GM19193 (cell line): ENCODE data around the gene DMPK.

ENCODE experiments used
- POLR2A ChIP-seq: IDR thresholded peaks from 4 replicates; pipeline ENCODE4 v1.6.1; 2011; ENCODE audit not compliant: insufficient read depth, insufficient read length; ENCODE audit errors: extremely low read depth

The DMPK gene

DNA sequence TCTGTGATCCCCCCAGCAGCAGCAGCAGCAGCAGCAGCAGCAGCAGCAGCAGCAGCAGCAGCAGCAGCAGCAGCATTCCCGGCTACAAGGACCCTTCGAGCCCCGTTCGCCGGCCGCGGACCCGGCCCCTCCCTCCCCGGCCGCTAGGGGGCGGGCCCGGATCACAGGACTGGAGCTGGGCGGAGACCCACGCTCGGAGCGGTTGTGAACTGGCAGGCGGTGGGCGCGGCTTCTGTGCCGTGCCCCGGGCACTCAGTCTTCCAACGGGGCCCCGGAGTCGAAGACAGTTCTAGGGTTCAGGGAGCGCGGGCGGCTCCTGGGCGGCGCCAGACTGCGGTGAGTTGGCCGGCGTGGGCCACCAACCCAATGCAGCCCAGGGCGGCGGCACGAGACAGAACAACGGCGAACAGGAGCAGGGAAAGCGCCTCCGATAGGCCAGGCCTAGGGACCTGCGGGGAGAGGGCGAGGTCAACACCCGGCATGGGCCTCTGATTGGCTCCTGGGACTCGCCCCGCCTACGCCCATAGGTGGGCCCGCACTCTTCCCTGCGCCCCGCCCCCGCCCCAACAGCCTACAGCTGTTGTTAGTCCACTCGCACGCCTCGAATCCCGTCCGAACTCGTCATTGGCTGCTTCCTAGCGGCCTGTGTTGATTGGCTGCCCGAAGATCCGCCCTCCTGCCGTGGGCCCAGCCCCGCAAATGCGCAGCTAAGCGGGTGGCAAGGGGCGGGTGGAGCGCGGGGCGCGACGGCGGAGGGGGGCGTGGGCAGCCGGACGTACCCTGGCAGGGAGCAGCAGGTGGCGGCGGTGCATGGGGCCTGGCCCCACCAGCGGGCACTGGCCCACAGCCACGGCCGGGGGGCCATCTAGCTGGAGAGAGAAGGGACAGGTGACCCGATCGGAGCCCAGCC lies 11.8 kb downstream of the DMPK start:
- TF ChIP-seq POLR2A = peak; percentile 30

DNA sequence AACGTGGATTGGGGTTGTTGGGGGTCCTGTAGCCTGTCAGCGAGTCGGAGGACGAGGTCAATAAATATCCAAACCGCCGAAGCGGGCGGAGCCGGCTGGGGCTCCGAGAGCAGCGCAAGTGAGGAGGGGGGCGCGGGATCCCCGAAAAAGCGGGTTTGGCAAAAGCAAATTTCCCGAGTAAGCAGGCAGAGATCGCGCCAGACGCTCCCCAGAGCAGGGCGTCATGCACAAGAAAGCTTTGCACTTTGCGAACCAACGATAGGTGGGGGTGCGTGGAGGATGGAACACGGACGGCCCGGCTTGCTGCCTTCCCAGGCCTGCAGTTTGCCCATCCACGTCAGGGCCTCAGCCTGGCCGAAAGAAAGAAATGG lies 12.5 kb downstream of the DMPK start:
- TF ChIP-seq POLR2A = no peak

DNA sequence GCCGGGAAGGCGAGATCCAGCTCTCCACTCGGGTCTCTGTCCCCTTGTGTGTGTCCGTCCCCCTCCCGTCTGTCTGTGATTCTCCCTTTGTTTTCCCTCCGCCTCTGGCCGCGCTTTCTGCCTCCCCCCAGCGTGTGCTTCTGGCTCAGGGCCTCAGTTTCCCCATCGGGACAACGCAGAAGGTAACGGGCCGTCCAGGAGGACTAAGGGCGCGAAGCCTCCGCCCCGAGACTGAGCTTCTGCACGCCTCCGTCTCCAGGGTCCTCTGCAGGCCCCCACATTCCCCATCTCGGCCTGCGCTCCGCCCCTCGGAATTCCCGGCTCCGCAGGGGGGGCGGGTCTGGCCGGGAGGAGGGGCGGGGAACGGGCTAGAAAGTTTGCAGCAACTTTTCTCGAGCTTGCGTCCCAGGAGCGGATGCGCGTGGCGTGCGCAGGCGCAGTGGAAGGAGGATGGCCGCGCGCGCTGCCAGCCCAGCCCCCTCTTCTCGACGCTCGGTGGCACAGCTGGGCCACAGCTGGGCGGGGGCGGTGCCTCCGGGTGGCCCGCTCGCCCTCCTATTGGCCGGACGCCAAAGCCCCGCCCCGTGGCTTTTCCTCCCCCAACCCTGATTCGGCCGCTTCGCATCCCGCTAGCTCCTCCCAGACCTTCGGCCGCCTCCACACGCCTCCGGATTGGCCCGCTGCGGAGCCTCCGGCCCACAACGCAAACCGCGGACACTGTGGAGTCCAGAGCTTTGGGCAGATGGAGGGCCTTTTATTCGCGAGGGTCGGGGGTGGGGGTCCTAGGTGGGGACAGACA lies 13.1 kb downstream of the DMPK start, which contains the start of gene SIX5:
Gene SIX5 (minus strand): TSS at position 269 of the 799 bp plus-strand sequence. CDS start 408 bp downstream, outside the sequence.
- peak; percentile 63 for TF ChIP-seq POLR2A

DNA sequence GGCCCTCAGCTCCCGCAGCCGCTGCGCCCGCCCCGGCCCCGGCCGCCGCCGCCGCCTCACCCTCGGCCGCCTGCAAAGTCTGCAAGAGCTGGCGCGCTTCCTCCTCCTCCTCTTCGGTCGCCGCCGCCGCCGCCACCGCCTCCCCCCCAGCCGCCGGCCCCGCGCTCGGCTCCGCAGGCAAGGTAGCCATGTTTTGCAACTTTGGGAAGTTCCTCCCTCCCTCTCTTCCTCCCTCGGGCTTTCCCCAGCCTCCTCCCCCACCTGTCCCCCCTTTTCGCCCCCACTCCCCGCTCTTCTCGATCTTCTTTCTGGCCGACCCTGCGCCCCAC lies 13.7 kb downstream of the DMPK start:
- TF ChIP-seq POLR2A = no peak

DNA sequence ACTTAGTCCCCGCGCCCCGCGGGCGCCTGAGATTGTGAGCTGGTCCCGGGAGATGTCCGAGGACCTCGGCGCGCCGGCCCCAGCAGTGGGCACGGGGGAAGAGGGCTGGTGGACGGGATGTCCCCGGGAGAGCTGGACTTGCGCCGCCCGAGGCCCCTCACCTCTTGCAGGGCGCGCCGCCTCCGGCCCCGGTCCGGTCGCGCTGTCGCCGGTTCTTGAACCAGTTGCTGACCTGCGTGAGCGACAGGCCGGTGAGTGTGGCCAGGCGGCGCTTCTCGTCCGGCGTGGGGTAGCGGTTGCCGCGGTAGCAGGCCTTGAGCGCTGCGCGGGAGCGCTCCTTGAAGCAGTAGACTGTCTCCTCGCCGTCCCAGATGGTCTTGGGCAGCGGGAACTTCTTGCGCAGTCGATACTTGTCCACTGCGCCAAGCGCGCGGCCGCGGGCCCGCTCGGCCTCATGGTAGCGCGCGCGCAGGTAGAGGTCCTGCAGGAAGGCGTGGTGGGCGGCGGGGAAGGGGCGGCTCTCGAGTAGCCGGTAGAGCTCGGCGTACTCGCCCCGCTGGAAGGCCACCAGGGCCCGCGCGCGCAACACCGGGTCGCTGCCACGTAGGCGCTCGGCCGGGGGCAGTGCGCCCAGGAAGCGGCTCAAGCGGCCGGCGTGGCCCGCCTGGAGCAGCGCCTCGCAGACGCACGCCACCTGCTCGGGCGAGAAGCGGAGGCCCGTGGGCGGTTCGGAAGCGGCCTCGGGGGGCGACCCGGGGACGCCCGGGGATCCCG lies 14.2 kb downstream of the DMPK start:
- peak; percentile 18 for TF ChIP-seq POLR2A

DNA sequence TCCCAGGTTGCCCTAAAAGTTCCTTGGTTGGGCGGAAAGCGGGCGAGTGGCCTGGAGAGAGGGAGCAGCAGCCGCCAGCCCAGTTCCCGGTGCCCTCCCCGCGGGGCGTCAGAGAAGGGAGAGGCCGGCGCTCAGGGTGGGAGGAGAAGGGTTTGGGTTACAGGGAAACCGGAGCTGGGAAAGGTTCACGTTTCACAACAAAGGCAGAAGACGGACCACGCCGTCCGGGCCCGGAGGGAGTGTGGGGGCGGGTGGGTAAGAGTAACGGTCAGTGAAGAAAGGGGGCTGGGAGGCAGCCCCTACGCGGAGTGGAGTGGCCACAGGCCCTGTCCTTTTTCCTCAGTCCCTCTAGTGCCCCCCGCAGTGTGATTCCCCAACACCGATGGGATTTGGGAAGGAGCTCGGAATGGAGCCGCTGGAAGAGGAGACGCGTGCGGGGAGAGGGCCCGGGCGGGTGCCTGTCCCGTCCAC lies 14.8 kb downstream of the DMPK start:
- no peak for TF ChIP-seq POLR2A

DNA sequence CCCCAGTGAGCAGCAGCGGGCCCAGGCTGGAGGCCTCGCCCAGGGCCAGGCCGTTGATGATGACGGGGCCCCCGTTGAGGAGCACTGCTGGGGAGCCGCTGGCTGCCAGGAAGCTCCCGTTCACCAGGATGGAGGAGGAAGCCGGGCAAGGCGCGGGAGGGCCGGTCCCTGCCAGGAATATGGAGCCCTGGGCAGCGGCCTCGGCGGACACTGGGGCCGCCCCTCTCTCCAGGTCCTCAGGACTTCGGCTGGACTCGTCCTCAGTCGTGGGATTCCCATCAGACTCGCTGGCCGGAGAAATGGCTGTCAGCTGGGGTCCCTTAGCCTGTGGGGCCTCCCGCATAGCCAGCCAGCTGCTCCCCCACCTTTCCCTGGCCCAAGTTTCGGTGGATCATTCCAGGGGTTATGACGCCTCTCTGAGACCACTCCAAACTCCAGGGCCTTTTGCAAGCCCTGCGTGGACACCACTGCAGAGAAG lies 15.4 kb downstream of the DMPK start:
- TF ChIP-seq POLR2A = no peak

GRCh38 chr19:45766296-45766868 lies 15.9 kb downstream of the DMPK start:
- TF ChIP-seq POLR2A = no peak

- no peak for TF ChIP-seq POLR2A
These were observed 16.5 kb downstream of the DMPK start for GRCh38 chr19:45765702-45766295.

DNA sequence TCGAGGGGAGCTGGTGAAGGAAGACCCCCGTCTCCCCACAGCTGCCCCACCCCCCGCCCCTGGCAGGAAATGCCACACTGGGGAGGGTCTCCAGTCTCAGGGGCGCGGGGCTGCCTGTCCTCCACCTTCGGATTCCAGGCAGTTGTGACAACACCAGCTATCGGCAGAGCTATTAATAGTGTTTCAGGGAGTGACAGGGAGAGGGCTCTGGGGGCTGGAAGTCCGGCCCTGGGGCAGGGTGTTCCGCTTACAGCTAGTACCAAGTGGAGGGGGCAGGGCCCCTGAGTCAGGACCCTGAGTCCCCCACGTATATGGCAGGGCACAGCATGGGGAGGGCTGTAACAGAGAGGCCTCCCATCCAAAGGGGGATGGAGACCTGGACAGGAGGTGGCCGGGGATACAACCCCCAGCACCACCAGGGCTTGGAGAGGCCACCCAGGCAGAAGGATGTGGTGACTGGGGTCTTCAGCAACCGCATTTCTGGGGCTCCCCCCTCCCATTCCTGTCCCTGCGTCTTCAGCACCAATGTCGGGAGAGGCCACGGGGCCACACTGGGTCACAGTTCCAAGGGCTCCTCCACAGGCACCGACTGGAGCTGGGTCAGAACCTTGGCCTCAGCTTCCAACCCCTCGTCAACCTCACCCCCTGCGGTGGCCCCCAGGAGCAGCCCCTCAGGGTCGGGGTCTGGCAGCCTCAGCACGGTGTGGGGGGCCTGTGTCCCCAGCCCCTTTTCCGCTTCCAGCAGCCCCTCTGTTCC lies 17.2 kb downstream of the DMPK start:
- TF ChIP-seq POLR2A = no peak

- no peak for TF ChIP-seq POLR2A
These were observed 17.8 kb downstream of the DMPK start for GRCh38 chr19:45764475-45764874.

DNA sequence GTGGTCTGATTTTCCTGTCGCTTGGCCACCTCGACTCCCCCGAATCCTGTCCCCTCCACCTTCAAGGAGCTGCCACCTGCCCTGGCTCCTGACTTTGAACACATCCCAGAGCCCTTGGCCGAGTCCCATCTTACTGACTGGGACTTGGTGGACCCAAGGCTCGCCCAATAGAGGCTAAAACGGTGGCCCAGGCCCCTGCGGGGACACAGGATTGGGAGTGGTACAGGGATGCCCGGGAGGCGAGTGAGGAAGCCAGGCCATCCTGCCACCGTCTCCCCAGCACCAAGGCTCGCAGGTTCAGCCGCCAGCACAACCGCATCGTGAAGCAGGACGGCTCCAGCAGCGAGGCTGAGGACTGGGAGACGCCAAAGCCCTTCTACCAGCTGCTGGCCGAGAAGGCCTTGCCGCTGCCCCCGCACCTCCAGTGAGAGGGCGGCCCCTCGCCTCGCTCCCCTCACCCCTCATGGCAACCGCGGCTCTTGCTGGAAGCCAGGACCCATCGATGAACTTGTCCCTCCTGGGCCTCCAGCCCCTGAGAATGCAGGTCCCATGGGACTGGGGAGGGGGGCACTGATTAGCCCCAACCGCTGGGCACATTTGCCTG lies 18.5 kb downstream of the DMPK start:
- no peak for TF ChIP-seq POLR2A
